ENCODE data around the gene GFOD2. TPM values are rescaled to one million over a fixed set of nuclear protein-coding genes. Genes with fewer than 3 reads are reported as not detected.

Gene GFOD2
- total and polyA plus RNA-seq, 2 donors (not counting 3 experiments of a cell fraction or from before 2014, with no cell fraction given) = 38.1 to 47.5 TPM

GRCh38 chr16:67730326-67730725, 11.2 kb upstream of the GFOD2 start:
- H3K36me3 ChIP-seq (ENCODE audit: control insufficient read depth in 2 of 2, extremely low read depth in 1 of 2, insufficient read depth in 2 of 2, low read length in 2 of 2) = peaks cover 2 to 54% of the 10 kb centered on the region in 2 experiments
- no peaks in the 10 kb centered on the region for H3K79me2 ChIP-seq (ENCODE audit: control insufficient read depth, insufficient read depth, low read length)
- H3K4me2 ChIP-seq (ENCODE audit: insufficient read depth, low read length) = no peak overlapping the region
- no peak overlapping the region for H3K27ac ChIP-seq (ENCODE audit: insufficient read depth, low read depth, low read length)
- no peak overlapping the region for H2AFZ ChIP-seq (ENCODE audit: low read depth, low read length)
- no peaks in the 10 kb centered on the region for H3K9me1 ChIP-seq (replicated peaks; ENCODE audit: control insufficient read depth, extremely low read depth, insufficient read depth, low read length)
- DNase-seq (ENCODE audit: low read depth, low spot score) = no peak
- no TSS peak for BruUV-seq (replicated peaks)
- H3K4me1 ChIP-seq (ENCODE audit: control insufficient read depth, extremely low read depth, insufficient read depth, low read length) = no peaks in the 10 kb centered on the region
- intact Hi-C loops (cut with micrococcal nuclease) = no loop called here
- ChIA-PET CTCF (interaction anchor here (0.9 to 2.2 kb wide), 3 partner anchors 11 to 86 kb away, joined by 3 to 7 read pairs (median 7); partner anchors contain the start of gene GFOD2), POLR2A (no interaction called here)
- no peak overlapping the region for H3K4me3 ChIP-seq (replicated peaks in 1 of 3; ENCODE audit: insufficient read depth in 1 of 3, low read depth in 1 of 3, low read length in 3 of 3)
- H3K9me3 ChIP-seq (replicated peaks; ENCODE audit: control insufficient read depth, insufficient read depth, low read length) = no peaks in the 10 kb centered on the region
- H3K27me3 ChIP-seq (ENCODE audit: control insufficient read depth in 2 of 2, insufficient read depth in 2 of 2, low read length in 2 of 2) = no peaks in the 10 kb centered on the region
- H3K9ac ChIP-seq (replicated peaks; ENCODE audit: extremely low read depth, insufficient read depth, low read length) = no peak overlapping the region
- dilution Hi-C loops (cut with MboI; ENCODE audit: extremely low pct_ligation_motif_present, low sequenced_read_pairs) = no loop called here
- H4K20me1 ChIP-seq (replicated peaks; ENCODE audit: control insufficient read depth, extremely low read depth, insufficient read depth, low read length) = no peaks in the 10 kb centered on the region
- TF ChIP-seq FOS (IDR thresholded peaks at IDR 0.05; ENCODE audit: borderline replicate concordance, insufficient read depth, low read length) (no peak), GATA2 (IDR thresholded peaks at IDR 0.05; ENCODE audit: insufficient read depth, insufficient read length, low read depth, low read length) (no peak), POLR2A (IDR thresholded peaks at IDR 0.05; ENCODE audit: low read depth, low read length) (no peak), EZH2 (IDR thresholded peaks at IDR 0.05; ENCODE audit: borderline replicate concordance, low read depth, low read length, severe bottlenecking) (no peak), POLR2AphosphoS5 (IDR thresholded peaks at IDR 0.05; ENCODE audit: insufficient read depth, low read depth, low read length) (no peak)
- no peak for FAIRE-seq

DNA sequence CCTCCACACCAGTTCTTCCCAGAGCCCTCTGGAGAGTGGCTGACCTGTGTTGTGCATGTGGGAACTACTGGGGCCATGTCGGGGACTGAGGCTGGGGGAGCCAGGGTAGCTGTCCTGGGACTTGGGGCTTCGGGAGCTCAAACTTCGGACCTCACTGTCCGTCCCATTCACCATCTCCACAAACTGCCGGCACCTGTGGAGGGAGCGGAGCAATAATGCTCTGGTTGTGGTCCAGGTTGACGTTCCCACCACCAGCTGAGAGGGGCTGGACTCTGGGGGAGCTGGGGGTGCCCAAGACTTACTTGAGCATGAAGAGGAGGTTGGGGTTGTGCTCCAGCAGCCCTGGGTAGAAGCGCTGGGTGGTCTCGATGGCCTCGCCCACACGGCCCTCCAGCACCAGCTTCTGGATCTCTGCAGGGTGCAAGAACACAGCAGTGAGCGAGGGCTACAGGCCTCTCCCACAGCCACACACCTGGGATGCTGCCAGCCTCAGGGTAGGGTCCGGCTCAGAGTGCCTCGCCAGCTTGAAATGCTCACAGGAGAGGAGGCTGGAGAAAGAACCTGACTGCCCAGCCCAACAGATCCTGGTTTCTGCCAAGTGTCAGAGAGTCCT, 10.6 kb upstream of the GFOD2 start:
- Histone ChIP-seq H3K27me3 (ENCODE audit: control insufficient read depth in 2 of 2, insufficient read depth in 2 of 2, low read length in 2 of 2) (no peaks in the 10 kb centered on the region), H3K9ac (replicated peaks; ENCODE audit: extremely low read depth, insufficient read depth, low read length) (no peak overlapping the region), H3K9me1 (replicated peaks; ENCODE audit: control insufficient read depth, extremely low read depth, insufficient read depth, low read length) (no peaks in the 10 kb centered on the region), H4K20me1 (replicated peaks; ENCODE audit: control insufficient read depth, extremely low read depth, insufficient read depth, low read length) (no peaks in the 10 kb centered on the region), H3K27ac (ENCODE audit: insufficient read depth, low read depth, low read length) (no peak overlapping the region), H3K36me3 (ENCODE audit: control insufficient read depth in 2 of 2, extremely low read depth in 1 of 2, insufficient read depth in 2 of 2, low read length in 2 of 2) (peaks cover 2 to 58% of the 10 kb centered on the region in 2 experiments), H3K9me3 (replicated peaks; ENCODE audit: control insufficient read depth, insufficient read depth, low read length) (no peaks in the 10 kb centered on the region), H3K4me3 (replicated peaks in 1 of 3; ENCODE audit: insufficient read depth in 1 of 3, low read depth in 1 of 3, low read length in 3 of 3) (no peak overlapping the region), H3K79me2 (ENCODE audit: control insufficient read depth, insufficient read depth, low read length) (no peaks in the 10 kb centered on the region), H3K4me1 (ENCODE audit: control insufficient read depth, extremely low read depth, insufficient read depth, low read length) (no peaks in the 10 kb centered on the region), H3K4me2 (ENCODE audit: insufficient read depth, low read length) (no peak overlapping the region), H2AFZ (ENCODE audit: low read depth, low read length) (no peak overlapping the region)
- intact Hi-C loops (cut with micrococcal nuclease) = no loop called here
- dilution Hi-C loops (cut with MboI; ENCODE audit: extremely low pct_ligation_motif_present, low sequenced_read_pairs) = no loop called here
- no TSS peak for BruUV-seq (replicated peaks)
- POLR2A ChIA-PET = no interaction called here
- DNase-seq (ENCODE audit: low read depth, low spot score) (no peak), FAIRE-seq (no peak)
- CTCF ChIA-PET = interaction anchor here (0.6 to 2.2 kb wide), 4 partner anchors 10 to 87 kb away, joined by 3 to 7 read pairs (median 5); partner anchors contain the start of gene GFOD2
- TF ChIP-seq POLR2AphosphoS5 (IDR thresholded peaks at IDR 0.05; ENCODE audit: insufficient read depth, low read depth, low read length) (no peak), FOS (IDR thresholded peaks at IDR 0.05; ENCODE audit: borderline replicate concordance, insufficient read depth, low read length) (no peak), JUN (IDR thresholded peaks at IDR 0.05; ENCODE audit: borderline replicate concordance, insufficient read depth, insufficient read length, low read depth) (no peak), MYC (IDR thresholded peaks at IDR 0.05; ENCODE audit: low read depth, low read length) (no peak), GATA2 (IDR thresholded peaks at IDR 0.05; ENCODE audit: insufficient read depth, insufficient read length, low read depth, low read length) (no peak), EZH2 (IDR thresholded peaks at IDR 0.05; ENCODE audit: borderline replicate concordance, low read depth, low read length, severe bottlenecking) (no peak), CTCF (IDR thresholded peaks at IDR 0.05; ENCODE audit: extremely low read depth in 1 of 2, insufficient read depth in 1 of 2, low read depth in 1 of 2, low read length in 2 of 2) (no peak), POLR2A (IDR thresholded peaks at IDR 0.05; ENCODE audit: low read depth, low read length) (no peak)
- TF ChIP-seq, protein P1, sequence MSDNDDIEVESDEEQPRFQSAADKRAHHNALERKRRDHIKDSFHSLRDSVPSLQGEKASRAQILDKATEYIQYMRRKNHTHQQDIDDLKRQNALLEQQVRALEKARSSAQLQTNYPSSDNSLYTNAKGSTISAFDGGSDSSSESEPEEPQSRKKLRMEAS (IDR thresholded peaks at IDR 0.05; ENCODE audit: insufficient read depth, insufficient read length) = no peak
